ENCODE measurements around the gene ERRFI1.

Gene ERRFI1

GRCh38 chr1:8014381-8014988 lies 11.6 kb downstream of the ERRFI1 start:
- TF ChIP-seq CTCF (IDR thresholded peaks at IDR 0.05; ENCODE audit: control insufficient read depth, extremely low read depth, insufficient read depth): no peak
- H3K4me3 ChIP-seq (ENCODE audit: low read depth, low read length): no peak overlapping the region
- DNase-seq (ENCODE audit: low read depth): no peak

GRCh38 chr1:8013800-8014199 lies 12.3 kb downstream of the ERRFI1 start:
- no peak for DNase-seq (ENCODE audit: low read depth)
- TF ChIP-seq CTCF (IDR thresholded peaks at IDR 0.05; ENCODE audit: control insufficient read depth, extremely low read depth, insufficient read depth): no peak
- no peak overlapping the region for H3K4me3 ChIP-seq (ENCODE audit: low read depth, low read length)

- no peak overlapping the region for H3K4me3 ChIP-seq (ENCODE audit: low read depth, low read length)
- TF ChIP-seq CTCF (IDR thresholded peaks at IDR 0.05; ENCODE audit: control insufficient read depth, extremely low read depth, insufficient read depth): no peak
- DNase-seq (ENCODE audit: low read depth): no peak
Measured at GRCh38 chr1:8013399-8013798, 12.7 kb downstream of the ERRFI1 start.

- TF ChIP-seq CTCF (IDR thresholded peaks at IDR 0.05; ENCODE audit: control insufficient read depth, extremely low read depth, insufficient read depth): no peak
- DNase-seq (ENCODE audit: low read depth): no peak
- H3K4me3 ChIP-seq (ENCODE audit: low read depth, low read length): no peak overlapping the region
Measured at GRCh38 chr1:8012955-8013354, 13.2 kb downstream of the ERRFI1 start.

GRCh38 chr1:8011923-8012858 lies 13.9 kb downstream of the ERRFI1 start:
- H3K4me3 ChIP-seq (ENCODE audit: low read depth, low read length): no peak overlapping the region
- TF ChIP-seq CTCF (IDR thresholded peaks at IDR 0.05; ENCODE audit: control insufficient read depth, extremely low read depth, insufficient read depth): no peak
- DNase-seq (ENCODE audit: low read depth): no peak

- no peak for DNase-seq (ENCODE audit: low read depth)
- H3K4me3 ChIP-seq (ENCODE audit: low read depth, low read length): no peak overlapping the region
- TF ChIP-seq CTCF (IDR thresholded peaks at IDR 0.05; ENCODE audit: control insufficient read depth, extremely low read depth, insufficient read depth): no peak
Measured at GRCh38 chr1:8011016-8011415, 15.1 kb downstream of the ERRFI1 start.
